GM19023 (cell line): ENCODE results near the gene NCBP2.
"Not testable (repeated sequence)": the region's sequence is repeated elsewhere in the genome, so short reads cannot be mapped to it uniquely, and the experiment has no call there.

Experiments used
- ATAC-seq: cut with Tn5 transposase; IDR thresholded peaks from one replicate; pipeline ENCODE4 v1.9.1; 2021; ENCODE audit warnings: mild to moderate bottlenecking, moderate library complexity; ENCODE audit not compliant: unreplicated experiment

The NCBP2 gene

GRCh38 chr3:196968233-196969133, 26.2 kb upstream of the NCBP2 start, which contains the start of gene PIGZ:
Gene PIGZ, minus strand, starts transcription at chr3:196968833. Its CDS starts 16,802 bp downstream, at chr3:196952031.
- peak; percentile 62 for ATAC-seq

DNA sequence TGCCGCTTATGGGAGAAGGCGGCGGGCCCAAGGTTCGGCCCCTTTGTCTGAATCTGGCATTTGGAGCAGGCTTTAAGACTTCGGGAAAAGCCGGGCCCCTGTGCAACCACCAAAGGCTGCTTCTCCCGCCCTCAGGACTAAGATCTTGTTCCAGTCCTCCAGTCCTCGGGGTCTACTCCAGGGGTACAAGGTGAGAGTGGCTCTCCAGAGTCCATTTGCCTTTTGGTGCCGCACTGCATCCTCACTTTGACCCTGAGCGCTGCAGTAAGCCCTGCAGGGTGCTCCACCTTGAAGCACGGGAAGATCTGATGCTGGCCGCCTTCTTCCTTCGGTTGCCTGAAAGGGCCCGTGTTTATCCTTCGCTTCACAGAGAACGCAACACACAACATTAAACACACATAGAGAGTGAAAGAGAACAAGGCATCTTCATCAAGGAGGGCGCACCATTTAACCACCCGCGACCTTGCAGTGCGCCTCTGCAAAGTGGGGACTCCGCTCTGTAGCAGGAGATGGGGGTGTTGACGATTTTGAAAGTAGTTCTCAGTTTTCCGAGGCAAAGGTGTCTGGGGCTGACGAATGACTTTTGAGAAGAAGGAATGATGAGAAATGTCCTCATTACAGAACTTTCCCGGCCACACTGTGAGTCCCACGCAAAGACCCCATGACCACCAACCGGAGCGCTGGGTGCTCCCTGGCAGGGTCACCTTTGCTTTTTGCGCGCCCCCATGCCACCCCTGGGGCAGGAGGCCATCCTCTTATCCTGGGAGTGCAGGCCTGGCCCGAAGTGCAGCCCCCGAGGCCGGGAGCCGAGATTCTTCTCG, 25.3 kb upstream of the NCBP2 start:
- ATAC-seq, result no peak

DNA sequence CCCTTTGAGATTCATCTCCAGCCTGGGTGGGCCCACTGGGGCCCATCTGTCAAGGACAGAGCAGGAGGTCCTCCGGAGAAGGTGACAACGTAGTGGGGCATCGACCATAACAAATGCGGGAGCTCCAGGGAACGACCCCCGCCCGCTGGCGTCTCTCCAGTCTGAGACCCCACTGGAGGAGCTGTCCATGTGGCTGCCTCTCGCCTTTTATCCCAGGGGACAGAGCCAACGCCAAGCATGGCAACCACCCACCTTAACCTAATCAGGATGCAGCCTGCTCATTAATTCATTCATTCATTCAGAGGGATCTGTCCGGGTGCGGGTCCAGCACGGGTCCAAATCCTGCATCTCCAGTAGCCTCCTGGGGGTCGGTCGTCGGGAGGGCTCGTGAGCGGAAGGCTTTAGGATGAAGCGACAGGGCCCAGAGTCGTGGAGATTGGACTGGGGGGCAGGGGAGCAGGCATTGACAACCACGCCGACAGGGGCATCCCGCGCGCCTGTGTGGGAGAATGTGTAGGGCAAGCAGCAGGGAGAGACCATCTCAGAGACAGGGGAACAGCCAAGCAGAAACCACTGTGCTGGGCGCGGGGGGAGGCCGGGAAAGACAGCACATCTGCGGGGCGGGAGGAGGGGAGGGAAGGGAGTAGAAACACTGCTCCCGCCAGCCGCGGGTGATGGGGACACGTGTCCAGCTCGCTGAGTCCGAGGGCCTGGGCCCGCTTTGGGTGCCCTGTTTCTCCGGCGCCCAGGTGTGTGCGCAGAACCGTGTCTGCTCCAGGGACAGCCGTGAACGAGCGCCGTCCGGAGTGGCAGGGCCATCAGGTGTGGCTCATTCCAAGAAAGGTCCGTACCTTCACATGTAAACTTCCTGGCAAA, 24.4 kb upstream of the NCBP2 start:
- no peak for ATAC-seq

DNA sequence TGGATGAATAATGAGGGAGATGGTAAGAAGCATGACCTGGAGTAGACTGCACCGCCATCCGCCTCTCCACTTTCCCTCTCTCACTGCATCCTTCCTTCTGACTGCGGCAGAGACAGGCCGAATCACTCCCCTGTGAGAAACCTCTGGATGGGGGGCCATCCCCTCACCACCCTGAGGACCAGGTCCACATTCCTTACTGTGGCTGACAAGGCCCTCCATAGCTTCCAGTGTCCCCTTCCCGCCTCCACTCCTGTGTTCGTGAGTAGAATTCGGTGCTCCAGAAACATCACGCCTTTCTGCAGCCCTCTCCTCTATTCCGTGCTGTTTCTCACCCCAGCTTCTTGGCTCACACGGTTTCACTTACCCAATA, 23.5 kb upstream of the NCBP2 start:
- ATAC-seq, result no peak

GRCh38 chr3:196965112-196965803, 22.9 kb upstream of the NCBP2 start:
- no peak for ATAC-seq

DNA sequence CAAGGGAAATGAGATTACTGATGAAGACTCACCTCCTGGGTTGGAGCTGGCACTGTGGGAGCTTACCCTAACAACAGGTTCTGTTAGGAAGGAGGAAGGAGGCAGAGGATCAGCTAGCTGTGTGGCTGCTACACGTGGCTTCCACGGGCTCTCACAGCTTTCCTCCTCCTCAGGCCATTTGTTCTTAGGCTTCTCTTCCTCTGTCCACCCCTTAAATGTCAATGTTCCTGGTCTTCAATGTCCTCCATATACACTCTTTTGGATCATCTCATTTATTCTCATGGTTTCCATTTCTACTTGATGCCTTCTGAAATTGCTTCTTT, 21.3 kb upstream of the NCBP2 start:
- no peak for ATAC-seq

GRCh38 chr3:196962930-196963630, 20.8 kb upstream of the NCBP2 start:
- ATAC-seq, result no peak

- no peak for ATAC-seq
Measured at GRCh38 chr3:196962108-196962929, 20.0 kb upstream of the NCBP2 start.

- no peak for ATAC-seq
Measured at GRCh38 chr3:196954832-196955231, 12.5 kb upstream of the NCBP2 start.

GRCh38 chr3:196951371-196951770, 9.0 kb upstream of the NCBP2 start:
- no peak for ATAC-seq

- no peak for ATAC-seq
Measured at GRCh38 chr3:196949750-196950149, 7.4 kb upstream of the NCBP2 start.

GRCh38 chr3:196949285-196949619, 6.9 kb upstream of the NCBP2 start:
- no peak for ATAC-seq

DNA sequence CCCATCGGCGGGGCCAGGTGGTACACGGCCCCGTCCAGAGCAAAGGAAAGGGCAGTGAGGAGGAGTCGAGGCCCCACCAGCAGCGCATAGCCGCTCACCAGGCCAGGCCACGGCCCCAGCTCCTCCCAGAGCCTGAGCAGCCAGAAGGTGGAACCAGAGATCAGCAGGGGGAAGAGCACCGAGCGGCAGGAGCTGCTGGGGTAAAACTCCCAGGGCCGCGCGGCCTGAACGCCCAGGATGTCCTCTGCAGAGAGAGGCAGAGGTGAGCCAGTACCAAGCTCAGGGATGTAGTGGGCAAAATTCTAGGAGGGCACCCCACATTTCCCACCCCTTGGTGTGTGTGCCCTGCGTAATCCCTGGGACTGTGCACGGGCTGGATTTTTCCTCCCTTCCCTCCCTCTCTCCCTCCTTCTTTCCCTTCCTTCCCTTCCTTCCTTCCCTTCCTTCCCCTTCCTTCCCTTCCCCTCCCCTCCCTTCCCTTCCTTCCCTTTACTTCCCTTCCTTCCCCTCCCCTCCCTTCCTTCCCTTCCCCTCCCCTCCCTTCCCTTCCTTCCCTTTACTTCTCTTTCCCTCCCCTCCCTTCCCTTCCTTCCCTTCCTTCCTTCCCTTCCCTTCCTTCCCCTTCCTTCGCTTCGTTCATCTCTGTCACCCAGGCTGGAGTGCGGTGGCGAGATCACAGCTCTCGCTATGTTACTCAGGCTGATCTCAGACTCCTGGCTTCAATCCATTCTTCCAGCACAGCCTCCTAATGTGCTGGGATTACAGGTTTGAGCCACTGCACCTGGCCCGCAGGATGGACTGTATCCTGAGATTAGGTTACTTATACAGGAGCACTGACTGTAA, 6.3 kb upstream of the NCBP2 start:
- ATAC-seq, result no peak

DNA sequence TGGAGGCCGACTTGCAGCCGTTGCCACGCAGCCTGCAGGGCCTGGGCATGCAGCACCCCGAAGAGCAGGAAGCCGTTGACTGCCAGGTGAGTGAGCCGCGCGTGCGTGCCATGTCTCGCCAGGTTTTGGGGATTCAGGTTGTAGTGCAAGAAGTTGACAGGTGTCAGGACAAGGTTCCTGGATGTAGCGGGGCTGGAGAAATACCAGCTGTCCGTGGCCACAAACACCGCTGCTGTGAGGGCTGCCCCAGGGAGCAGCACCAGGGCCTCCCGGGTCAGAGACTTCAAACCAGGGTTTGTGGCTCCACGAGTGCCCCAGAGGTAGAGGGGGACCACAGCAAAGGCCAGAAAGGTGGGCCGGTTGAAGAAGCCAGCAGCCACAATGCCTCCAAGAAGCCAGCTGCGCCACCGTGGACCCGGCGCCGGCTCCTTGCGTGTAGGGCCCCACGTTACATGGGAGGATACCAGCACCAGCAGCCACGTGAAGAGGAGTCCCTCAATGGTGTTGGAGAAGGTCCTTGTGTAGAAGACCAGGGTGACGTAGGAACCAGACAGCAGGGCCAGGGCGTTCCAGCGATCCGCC, 5.6 kb upstream of the NCBP2 start:
- no peak for ATAC-seq

DNA sequence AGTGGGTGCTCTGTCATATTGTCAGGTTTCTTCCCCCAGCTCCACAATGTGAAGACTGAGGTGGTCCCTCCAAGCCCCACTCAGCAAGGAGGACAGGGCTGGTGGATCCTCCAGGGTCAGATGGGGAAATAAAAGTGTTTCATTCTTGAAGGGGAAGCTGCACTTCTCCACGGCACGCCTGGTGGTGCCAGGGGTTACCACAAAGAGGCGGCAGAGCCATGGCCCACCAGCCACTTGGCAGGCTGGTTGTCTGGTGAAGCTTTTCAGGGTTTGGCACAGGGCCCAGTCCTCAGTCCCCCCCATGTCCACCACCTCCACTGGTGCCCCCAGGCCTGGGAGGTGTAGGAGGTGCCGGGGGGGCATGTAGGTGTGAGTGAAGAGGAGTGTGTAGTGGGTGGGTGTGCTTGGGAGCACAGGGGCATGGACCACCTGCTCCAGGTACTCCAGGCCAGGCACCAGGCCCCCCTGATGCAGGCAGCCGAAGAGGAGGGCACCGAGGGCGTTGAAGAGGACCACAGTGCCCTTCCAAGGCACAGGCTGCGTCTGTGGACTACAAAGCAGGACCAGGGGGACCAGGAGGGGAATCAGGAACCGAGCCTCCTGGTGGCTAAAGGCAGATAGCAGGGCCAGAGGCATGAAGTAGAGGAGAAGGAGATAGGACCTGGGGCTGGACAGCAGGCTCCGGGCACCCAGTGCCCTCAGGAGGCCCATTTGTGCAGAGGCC, 5.0 kb upstream of the NCBP2 start:
- ATAC-seq, result no peak

- ATAC-seq, result not testable (repeated sequence)
Measured at GRCh38 chr3:196944037-196944790, 1.9 kb upstream of the NCBP2 start.

DNA sequence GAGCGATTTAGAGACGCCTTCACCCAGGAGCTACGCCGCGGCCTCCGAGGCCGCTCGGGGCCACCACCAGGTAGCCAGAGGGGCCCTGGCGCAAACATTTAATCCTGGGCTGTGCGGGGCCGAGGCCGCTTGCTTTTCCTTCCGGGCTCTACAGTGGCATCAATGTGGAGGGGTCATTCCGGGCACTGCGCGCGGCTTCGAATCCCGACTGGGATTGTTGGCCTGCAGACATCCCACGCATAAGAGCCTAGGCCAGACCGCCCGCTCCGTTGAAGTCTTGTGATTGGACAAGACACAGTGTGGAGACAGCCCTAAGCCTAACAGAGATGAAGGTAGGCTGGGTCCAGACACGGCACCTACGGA, 568 bp upstream of the NCBP2 start:
- ATAC-seq, result peak; percentile 6
